Ovary (tissue), 3 donors: ENCODE measurements around the gene FLCN.

Source experiments
- EP300 ChIP-seq: sonication (generic); formaldehyde crosslinking; IDR thresholded peaks from one replicate; pipeline ENCODE4 v1.6.1; 2017; ENCODE audit warnings: antibody characterized with exemption
- POLR2A ChIP-seq: fragments of 450-650 bp; IDR thresholded peaks from one replicate; pipeline ENCODE4 v1.6.1; 2017; ENCODE audit warnings: antibody characterized with exemption, mild to moderate bottlenecking, moderate library complexity
- TF ChIP-seq, protein P1 (sequence below), 3 donors: fragments of 450-650 bp in 2 of 3; fragments of 200-600 bp in 1 of 3; IDR thresholded peaks; one replicate each; pipeline versions ENCODE4 v1.5.1 to v1.8.0; 2016 to 2022; ENCODE audit warnings: antibody characterized with exemption in 3 of 3, mild to moderate bottlenecking in 1 of 3
- donor health status: DM: no; HTN: no; CAD: no.

DNA sequence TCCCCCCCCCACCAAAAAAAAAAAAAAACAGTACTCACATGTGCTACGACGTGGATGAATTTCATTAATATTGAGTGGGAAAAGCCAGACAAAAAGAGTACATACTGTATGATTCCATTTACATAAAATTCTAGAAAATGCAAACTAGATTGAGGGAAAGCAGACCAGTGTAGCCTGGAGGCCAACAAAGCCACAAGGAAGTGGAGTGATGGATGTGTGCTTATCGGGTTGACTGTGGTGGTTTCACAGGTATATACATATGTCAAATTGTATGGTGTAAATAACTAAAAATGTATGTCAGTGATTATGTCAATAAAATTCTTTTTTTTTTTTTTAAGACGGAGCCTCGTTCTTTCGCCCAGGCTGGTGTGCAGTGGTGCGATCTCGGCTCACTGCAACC, 29.0 kb downstream of the FLCN start:
- no peak for TF ChIP-seq EP300
- TF ChIP-seq, protein P1, sequence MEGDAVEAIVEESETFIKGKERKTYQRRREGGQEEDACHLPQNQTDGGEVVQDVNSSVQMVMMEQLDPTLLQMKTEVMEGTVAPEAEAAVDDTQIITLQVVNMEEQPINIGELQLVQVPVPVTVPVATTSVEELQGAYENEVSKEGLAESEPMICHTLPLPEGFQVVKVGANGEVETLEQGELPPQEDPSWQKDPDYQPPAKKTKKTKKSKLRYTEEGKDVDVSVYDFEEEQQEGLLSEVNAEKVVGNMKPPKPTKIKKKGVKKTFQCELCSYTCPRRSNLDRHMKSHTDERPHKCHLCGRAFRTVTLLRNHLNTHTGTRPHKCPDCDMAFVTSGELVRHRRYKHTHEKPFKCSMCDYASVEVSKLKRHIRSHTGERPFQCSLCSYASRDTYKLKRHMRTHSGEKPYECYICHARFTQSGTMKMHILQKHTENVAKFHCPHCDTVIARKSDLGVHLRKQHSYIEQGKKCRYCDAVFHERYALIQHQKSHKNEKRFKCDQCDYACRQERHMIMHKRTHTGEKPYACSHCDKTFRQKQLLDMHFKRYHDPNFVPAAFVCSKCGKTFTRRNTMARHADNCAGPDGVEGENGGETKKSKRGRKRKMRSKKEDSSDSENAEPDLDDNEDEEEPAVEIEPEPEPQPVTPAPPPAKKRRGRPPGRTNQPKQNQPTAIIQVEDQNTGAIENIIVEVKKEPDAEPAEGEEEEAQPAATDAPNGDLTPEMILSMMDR (IDR thresholded peaks at IDR 0.05), result no peak
- TF ChIP-seq POLR2A, result no peak
